ENCODE data around the gene ATP1B1.

ATP1B1 gene

GRCh38 chr1:169094897-169095569 is 11.5 kb upstream of the ATP1B1 start:
- no peak for DNase-seq (ENCODE audit: low spot score)

- no peak for DNase-seq (ENCODE audit: low spot score)
Measured at GRCh38 chr1:169098380-169098779, 8.1 kb upstream of the ATP1B1 start.

GRCh38 chr1:169099561-169099960 is 6.9 kb upstream of the ATP1B1 start:
- DNase-seq (ENCODE audit: low spot score) = no peak

- DNase-seq (ENCODE audit: low spot score) = no peak
Measured at GRCh38 chr1:169100208-169100607, 6.3 kb upstream of the ATP1B1 start.

GRCh38 chr1:169100651-169101088 is 5.8 kb upstream of the ATP1B1 start:
- no peak for DNase-seq (ENCODE audit: low spot score)

- no peak for DNase-seq (ENCODE audit: low spot score)
Measured at GRCh38 chr1:169102567-169102966, 3.9 kb upstream of the ATP1B1 start.

- DNase-seq (ENCODE audit: low spot score) = no peak
Measured at GRCh38 chr1:169103002-169103401, 3.5 kb upstream of the ATP1B1 start.

- DNase-seq (ENCODE audit: low spot score) = no peak
Measured at GRCh38 chr1:169103480-169103893, 3.0 kb upstream of the ATP1B1 start.

- DNase-seq (ENCODE audit: low spot score) = no peak
Measured at GRCh38 chr1:169105087-169105433, 1.4 kb upstream of the ATP1B1 start.

- peak; percentile 76 for DNase-seq (ENCODE audit: low spot score)
Measured at GRCh38 chr1:169105434-169106094, 926 bp upstream of the ATP1B1 start.

GRCh38 chr1:169106921-169107602 is 572 bp downstream of the ATP1B1 start:
- peak; percentile 35 for DNase-seq (ENCODE audit: low spot score)

- DNase-seq (ENCODE audit: low spot score) = no peak
Measured at GRCh38 chr1:169107603-169108208, 1.2 kb downstream of the ATP1B1 start.

- no peak for DNase-seq (ENCODE audit: low spot score)
Measured at GRCh38 chr1:169108223-169108622, 1.7 kb downstream of the ATP1B1 start.

GRCh38 chr1:169108863-169109560 is 2.5 kb downstream of the ATP1B1 start:
- DNase-seq (ENCODE audit: low spot score) = peak; percentile 55

- peak; percentile 66 for DNase-seq (ENCODE audit: low spot score)
Measured at GRCh38 chr1:169109561-169110134, 3.2 kb downstream of the ATP1B1 start.

- no peak for DNase-seq (ENCODE audit: low spot score)
Measured at GRCh38 chr1:169110236-169110635, 3.7 kb downstream of the ATP1B1 start.

GRCh38 chr1:169110689-169111447 is 4.4 kb downstream of the ATP1B1 start:
- DNase-seq (ENCODE audit: low spot score) = no peak

- no peak for DNase-seq (ENCODE audit: low spot score)
Measured at GRCh38 chr1:169111472-169111871, 5.0 kb downstream of the ATP1B1 start.

GRCh38 chr1:169112241-169112640 is 5.8 kb downstream of the ATP1B1 start:
- no peak for DNase-seq (ENCODE audit: low spot score)

- DNase-seq (ENCODE audit: low spot score) = no peak
Measured at GRCh38 chr1:169113613-169114119, 7.2 kb downstream of the ATP1B1 start.
